Measurements from ENCODE around the gene CDH13. TPM values are rescaled to one million over a fixed set of nuclear protein-coding genes. Genes with fewer than 3 reads are reported as not detected.

CDH13 gene
- total and polyA plus RNA-seq, 2 donors (not counting 3 experiments of a cell fraction or from before 2014, with no cell fraction given) = 96.6 to 124 TPM

DNA sequence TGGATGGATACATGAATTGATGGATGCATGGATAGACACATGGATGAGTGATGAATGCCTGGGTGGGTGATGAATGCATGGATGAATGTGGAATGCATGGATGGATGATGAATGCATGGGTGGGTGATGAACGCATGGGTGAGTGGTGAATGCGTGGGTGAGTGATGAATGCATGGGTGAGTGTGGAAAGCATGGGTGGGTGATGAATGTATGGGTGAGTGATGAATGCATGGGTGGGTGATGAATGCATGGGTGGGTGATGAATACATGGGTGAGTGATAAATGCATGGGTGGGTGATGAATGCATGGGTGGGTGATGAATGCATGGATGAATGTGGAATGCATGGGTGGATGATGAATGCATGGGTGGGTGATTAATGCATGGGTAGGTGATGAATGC, 1097.1 kb downstream of the CDH13 start:
- Histone ChIP-seq H3K4me1 (ENCODE audit: control insufficient read depth, extremely low read depth, insufficient read depth, low read length) (no peaks in the 10 kb centered on the region), H4K20me1 (replicated peaks; ENCODE audit: control insufficient read depth, extremely low read depth, insufficient read depth, low read length) (no peaks in the 10 kb centered on the region), H3K36me3 (ENCODE audit: control insufficient read depth in 2 of 2, extremely low read depth in 1 of 2, insufficient read depth in 2 of 2, low read length in 2 of 2) (no peaks in the 10 kb centered on the region), H3K4me2 (ENCODE audit: insufficient read depth, low read length) (no peak overlapping the region), H3K27ac (ENCODE audit: insufficient read depth, low read depth, low read length) (no peak overlapping the region), H3K27me3 (ENCODE audit: control insufficient read depth in 2 of 2, insufficient read depth in 2 of 2, low read length in 2 of 2) (no peaks in the 10 kb centered on the region), H2AFZ (ENCODE audit: low read depth, low read length) (no peak overlapping the region), H3K79me2 (ENCODE audit: control insufficient read depth, insufficient read depth, low read length) (no peaks in the 10 kb centered on the region), H3K4me3 (replicated peaks in 1 of 3; ENCODE audit: insufficient read depth in 1 of 3, low read depth in 1 of 3, low read length in 3 of 3) (no peak overlapping the region), H3K9ac (replicated peaks; ENCODE audit: extremely low read depth, insufficient read depth, low read length) (no peak overlapping the region), H3K9me3 (replicated peaks; ENCODE audit: control insufficient read depth, insufficient read depth, low read length) (no peaks in the 10 kb centered on the region), H3K9me1 (replicated peaks; ENCODE audit: control insufficient read depth, extremely low read depth, insufficient read depth, low read length) (no peaks in the 10 kb centered on the region)
- intact Hi-C loops (cut with micrococcal nuclease) = no loop called here
- no TSS peak for BruUV-seq (replicated peaks)
- CTCF ChIA-PET = no interaction called here
- FAIRE-seq (no peak), DNase-seq (ENCODE audit: low read depth, low spot score) (no peak)
- dilution Hi-C loops (cut with MboI; ENCODE audit: extremely low pct_ligation_motif_present, low sequenced_read_pairs) = no loop called here
- TF ChIP-seq, protein P1, sequence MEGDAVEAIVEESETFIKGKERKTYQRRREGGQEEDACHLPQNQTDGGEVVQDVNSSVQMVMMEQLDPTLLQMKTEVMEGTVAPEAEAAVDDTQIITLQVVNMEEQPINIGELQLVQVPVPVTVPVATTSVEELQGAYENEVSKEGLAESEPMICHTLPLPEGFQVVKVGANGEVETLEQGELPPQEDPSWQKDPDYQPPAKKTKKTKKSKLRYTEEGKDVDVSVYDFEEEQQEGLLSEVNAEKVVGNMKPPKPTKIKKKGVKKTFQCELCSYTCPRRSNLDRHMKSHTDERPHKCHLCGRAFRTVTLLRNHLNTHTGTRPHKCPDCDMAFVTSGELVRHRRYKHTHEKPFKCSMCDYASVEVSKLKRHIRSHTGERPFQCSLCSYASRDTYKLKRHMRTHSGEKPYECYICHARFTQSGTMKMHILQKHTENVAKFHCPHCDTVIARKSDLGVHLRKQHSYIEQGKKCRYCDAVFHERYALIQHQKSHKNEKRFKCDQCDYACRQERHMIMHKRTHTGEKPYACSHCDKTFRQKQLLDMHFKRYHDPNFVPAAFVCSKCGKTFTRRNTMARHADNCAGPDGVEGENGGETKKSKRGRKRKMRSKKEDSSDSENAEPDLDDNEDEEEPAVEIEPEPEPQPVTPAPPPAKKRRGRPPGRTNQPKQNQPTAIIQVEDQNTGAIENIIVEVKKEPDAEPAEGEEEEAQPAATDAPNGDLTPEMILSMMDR (IDR thresholded peaks at IDR 0.05; ENCODE audit: extremely low read depth in 1 of 2, insufficient read depth in 1 of 2, low read depth in 1 of 2, low read length in 2 of 2) = no peak
- TF ChIP-seq POLR2AphosphoS5 (IDR thresholded peaks at IDR 0.05; ENCODE audit: insufficient read depth, low read depth, low read length) (no peak), JUN (IDR thresholded peaks at IDR 0.05; ENCODE audit: borderline replicate concordance, insufficient read depth, insufficient read length, low read depth) (no peak), EZH2 (IDR thresholded peaks at IDR 0.05; ENCODE audit: borderline replicate concordance, low read depth, low read length, severe bottlenecking) (no peak), MYC (IDR thresholded peaks at IDR 0.05; ENCODE audit: low read depth, low read length) (no peak), GATA2 (IDR thresholded peaks at IDR 0.05; ENCODE audit: insufficient read depth, insufficient read length, low read depth, low read length) (no peak), POLR2A (IDR thresholded peaks at IDR 0.05; ENCODE audit: low read depth, low read length) (no peak), FOS (IDR thresholded peaks at IDR 0.05; ENCODE audit: borderline replicate concordance, insufficient read depth, low read length) (no peak)
- TF ChIP-seq, protein P2, sequence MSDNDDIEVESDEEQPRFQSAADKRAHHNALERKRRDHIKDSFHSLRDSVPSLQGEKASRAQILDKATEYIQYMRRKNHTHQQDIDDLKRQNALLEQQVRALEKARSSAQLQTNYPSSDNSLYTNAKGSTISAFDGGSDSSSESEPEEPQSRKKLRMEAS (IDR thresholded peaks at IDR 0.05; ENCODE audit: insufficient read depth, insufficient read length) = no peak
- POLR2A ChIA-PET = no interaction called here

Data from endothelial cell of umbilical vein (primary cell).